ENCODE measurements around the gene KMT2C. TPM values are rescaled to one million over a fixed set of nuclear protein-coding genes. Genes with fewer than 3 reads are reported as not detected.

Gene KMT2C
- total RNA-seq, 5 donors from 2014 or later (not counting 1 experiment from before 2014, with no cell fraction given): 90.8 to 134 (median 116) TPM

GRCh38 chr7:152329469-152329868 lies 106.3 kb downstream of the KMT2C start:
- WGBS (ENCODE audit: insufficient coverage): 100% methylated on average over 1 of the region's 2 CpGs
- H3K9me3 Mint-ChIP-seq: no peaks in the 10 kb centered on the region
- DNase-seq: no peak

GRCh38 chr7:152328234-152328633 lies 107.6 kb downstream of the KMT2C start:
- CTCF ChIA-PET: no interaction called here
- Mint-ChIP-seq H3K27ac (no peak overlapping the region), H3K36me3 (peaks cover 31% of the 10 kb centered on the region)

More at GRCh38 chr7:152329469-152329868, 106.3 kb downstream of the KMT2C start:
- Histone ChIP-seq H3K9me3 (no peaks in the 10 kb centered on the region), H3K27me3 (replicated peaks in 1 of 2; ENCODE audit: control insufficient read depth in 2 of 2, extremely low read depth in 1 of 2, insufficient read depth in 2 of 2, low read length in 1 of 2) (no peaks in the 10 kb centered on the region), H3K4me1 (ENCODE audit: control insufficient read depth in 1 of 2, extremely low read depth in 1 of 2, insufficient read depth in 2 of 2, low read length in 2 of 2) (no peaks in the 10 kb centered on the region), H3K27ac (ENCODE audit: low read length) (no peak overlapping the region), H3K4me3 (ENCODE audit: control insufficient read depth in 1 of 2, extremely low read depth in 1 of 2, low read length in 1 of 2) (no peak overlapping the region), H3K36me3 (ENCODE audit: control insufficient read depth in 2 of 2, extremely low read depth in 1 of 2, insufficient read depth in 1 of 2, low read length in 1 of 2) (peaks cover 5 to 23% of the 10 kb centered on the region in 2 donors)
- CTCF ChIA-PET: no interaction called here
- no peak overlapping the region for H3K27ac Mint-ChIP-seq
- peaks cover 26% of the 10 kb centered on the region for H3K36me3 Mint-ChIP-seq
- no peaks in the 10 kb centered on the region for H3K27me3 Mint-ChIP-seq
- peaks cover 33 to 34% (median 34%) of the 10 kb centered on the region in 3 donors for H3K4me1 Mint-ChIP-seq
- POLR2A ChIA-PET: no interaction called here
- no peak for ATAC-seq (replicated peaks in 1 of 4)
- H3K4me3 Mint-ChIP-seq: no peak overlapping the region

GRCh38 chr7:152315845-152316244 lies 120.0 kb downstream of the KMT2C start:
- DNase-seq (no peak), ATAC-seq (replicated peaks in 1 of 4) (no peak)
- POLR2A ChIA-PET: interaction anchor here (0.6 to 0.7 kb wide), 2 partner anchors 99 to 391 kb away, joined by 3 read pairs; no protein-coding TSS in a partner anchor
- Histone ChIP-seq H3K9me3 (no peaks in the 10 kb centered on the region), H3K27me3 (replicated peaks in 1 of 2; ENCODE audit: control insufficient read depth in 2 of 2, extremely low read depth in 1 of 2, insufficient read depth in 2 of 2, low read length in 1 of 2) (no peaks in the 10 kb centered on the region), H3K27ac (ENCODE audit: low read length) (no peak overlapping the region), H3K4me3 (ENCODE audit: control insufficient read depth in 1 of 2, extremely low read depth in 1 of 2, low read length in 1 of 2) (no peak overlapping the region), H3K4me1 (ENCODE audit: control insufficient read depth in 1 of 2, extremely low read depth in 1 of 2, insufficient read depth in 2 of 2, low read length in 2 of 2) (peaks cover 5 to 6% of the 10 kb centered on the region in 2 experiments), H3K36me3 (ENCODE audit: control insufficient read depth in 2 of 2, extremely low read depth in 1 of 2, insufficient read depth in 1 of 2, low read length in 1 of 2) (peaks cover 5 to 12% of the 10 kb centered on the region in 2 donors)
- Mint-ChIP-seq H3K27ac (no peak overlapping the region), H3K27me3 (no peaks in the 10 kb centered on the region), H3K9me3 (no peaks in the 10 kb centered on the region), H3K36me3 (peaks cover 18% of the 10 kb centered on the region), H3K4me1 (peaks cover 42 to 47% (median 42%) of the 10 kb centered on the region in 3 donors), H3K4me3 (no peak overlapping the region)
- CTCF ChIA-PET: interaction anchor here in 1 of 2 donors (1.2 kb wide), 1 partner anchor 21 kb away, joined by 3 read pairs; no protein-coding TSS in a partner anchor
- no CpG with 5 or more reads among the region's 2 CpGs for WGBS (ENCODE audit: insufficient coverage)

More at GRCh38 chr7:152328234-152328633, 107.6 kb downstream of the KMT2C start:
- POLR2A ChIA-PET: no interaction called here
- no CpG with 5 or more reads among the region's 1 CpG for WGBS (ENCODE audit: insufficient coverage)
- Mint-ChIP-seq H3K4me3 (no peak overlapping the region), H3K27me3 (no peaks in the 10 kb centered on the region), H3K9me3 (no peaks in the 10 kb centered on the region), H3K4me1 (peaks cover 28 to 30% (median 30%) of the 10 kb centered on the region in 3 donors)
- DNase-seq (no peak), ATAC-seq (replicated peaks in 1 of 4) (no peak)
- H3K4me1 ChIP-seq (ENCODE audit: control insufficient read depth in 1 of 2, extremely low read depth in 1 of 2, insufficient read depth in 2 of 2, low read length in 2 of 2): no peaks in the 10 kb centered on the region
- no peaks in the 10 kb centered on the region for H3K27me3 ChIP-seq (replicated peaks in 1 of 2; ENCODE audit: control insufficient read depth in 2 of 2, extremely low read depth in 1 of 2, insufficient read depth in 2 of 2, low read length in 1 of 2)
- H3K36me3 ChIP-seq (ENCODE audit: control insufficient read depth in 2 of 2, extremely low read depth in 1 of 2, insufficient read depth in 1 of 2, low read length in 1 of 2): peaks cover 5 to 25% of the 10 kb centered on the region in 2 donors
- H3K27ac ChIP-seq (ENCODE audit: low read length): no peak overlapping the region
- H3K9me3 ChIP-seq: no peaks in the 10 kb centered on the region
- H3K4me3 ChIP-seq (ENCODE audit: control insufficient read depth in 1 of 2, extremely low read depth in 1 of 2, low read length in 1 of 2): no peak overlapping the region

GRCh38 chr7:152313831-152314604 lies 121.8 kb downstream of the KMT2C start:
- no peaks in the 10 kb centered on the region for H3K27me3 ChIP-seq (replicated peaks in 1 of 2; ENCODE audit: control insufficient read depth in 2 of 2, extremely low read depth in 1 of 2, insufficient read depth in 2 of 2, low read length in 1 of 2)
- H3K36me3 Mint-ChIP-seq: peaks cover 19% of the 10 kb centered on the region
- H3K4me1 ChIP-seq (ENCODE audit: control insufficient read depth in 1 of 2, extremely low read depth in 1 of 2, insufficient read depth in 2 of 2, low read length in 2 of 2): peaks cover 5 to 6% of the 10 kb centered on the region in 2 experiments
- ChIA-PET POLR2A (interaction anchor here in 1 of 2 donors (0.6 kb wide), 1 partner anchor 238 kb away, joined by 4 read pairs; no protein-coding TSS in a partner anchor), CTCF (interaction anchor here in 1 of 2 donors (1.5 kb wide), 1 partner anchor 393 kb away, joined by 3 read pairs; no protein-coding TSS in a partner anchor)
- no peak overlapping the region for H3K4me3 ChIP-seq (ENCODE audit: control insufficient read depth in 1 of 2, extremely low read depth in 1 of 2, low read length in 1 of 2)
- H3K27ac Mint-ChIP-seq: peak overlapping the region in 1 of 2 donors; percentile 53
- H3K9me3 ChIP-seq: no peaks in the 10 kb centered on the region
- DNase-seq (peak in 9 of 35 experiments; percentile 2 to 67 (median 11)), ATAC-seq (replicated peaks in 1 of 4) (peak in 2 of 4 experiments; percentile 37 to 80)
- H3K27me3 Mint-ChIP-seq: no peaks in the 10 kb centered on the region
- peaks cover 33 to 41% (median 39%) of the 10 kb centered on the region in 3 donors for H3K4me1 Mint-ChIP-seq
- no CpG with 5 or more reads among the region's 1 CpG for WGBS (ENCODE audit: insufficient coverage)
- H3K36me3 ChIP-seq (ENCODE audit: control insufficient read depth in 2 of 2, extremely low read depth in 1 of 2, insufficient read depth in 1 of 2, low read length in 1 of 2): peaks cover 8 to 27% of the 10 kb centered on the region in 2 donors
- no peak overlapping the region for H3K27ac ChIP-seq (ENCODE audit: low read length)
- peak overlapping the region in 2 of 3 donors; percentile 1 for H3K4me3 Mint-ChIP-seq
- no peaks in the 10 kb centered on the region for H3K9me3 Mint-ChIP-seq

GRCh38 chr7:152313217-152313616 lies 122.6 kb downstream of the KMT2C start:
- Mint-ChIP-seq H3K9me3 (no peaks in the 10 kb centered on the region), H3K27me3 (no peaks in the 10 kb centered on the region), H3K4me3 (no peak overlapping the region), H3K4me1 (peaks cover 33 to 41% (median 39%) of the 10 kb centered on the region in 3 donors), H3K27ac (no peak overlapping the region), H3K36me3 (peaks cover 22% of the 10 kb centered on the region)
- Histone ChIP-seq H3K27me3 (replicated peaks in 1 of 2; ENCODE audit: control insufficient read depth in 2 of 2, extremely low read depth in 1 of 2, insufficient read depth in 2 of 2, low read length in 1 of 2) (no peaks in the 10 kb centered on the region), H3K4me3 (ENCODE audit: control insufficient read depth in 1 of 2, extremely low read depth in 1 of 2, low read length in 1 of 2) (no peak overlapping the region), H3K9me3 (no peaks in the 10 kb centered on the region), H3K36me3 (ENCODE audit: control insufficient read depth in 2 of 2, extremely low read depth in 1 of 2, insufficient read depth in 1 of 2, low read length in 1 of 2) (peaks cover 10 to 32% of the 10 kb centered on the region in 2 donors), H3K4me1 (ENCODE audit: control insufficient read depth in 1 of 2, extremely low read depth in 1 of 2, insufficient read depth in 2 of 2, low read length in 2 of 2) (peaks cover 5 to 6% of the 10 kb centered on the region in 2 experiments), H3K27ac (ENCODE audit: low read length) (no peak overlapping the region)
- no peak for DNase-seq
- no peak for ATAC-seq (replicated peaks in 1 of 4)
- ChIA-PET POLR2A (no interaction called here), CTCF (interaction anchor here in 1 of 2 donors (1.5 kb wide), 1 partner anchor 394 kb away, joined by 3 read pairs; no protein-coding TSS in a partner anchor)

- Histone ChIP-seq H3K36me3 (ENCODE audit: control insufficient read depth in 2 of 2, extremely low read depth in 1 of 2, insufficient read depth in 1 of 2, low read length in 1 of 2) (peaks cover 13 to 41% of the 10 kb centered on the region in 2 donors), H3K4me1 (ENCODE audit: control insufficient read depth in 1 of 2, extremely low read depth in 1 of 2, insufficient read depth in 2 of 2, low read length in 2 of 2) (peaks cover 0 to 6% of the 10 kb centered on the region in 2 experiments), H3K4me3 (ENCODE audit: control insufficient read depth in 1 of 2, extremely low read depth in 1 of 2, low read length in 1 of 2) (no peak overlapping the region), H3K9me3 (no peaks in the 10 kb centered on the region), H3K27ac (ENCODE audit: low read length) (no peak overlapping the region), H3K27me3 (replicated peaks in 1 of 2; ENCODE audit: control insufficient read depth in 2 of 2, extremely low read depth in 1 of 2, insufficient read depth in 2 of 2, low read length in 1 of 2) (no peaks in the 10 kb centered on the region)
- WGBS (ENCODE audit: insufficient coverage): 100% methylated on average over 1 of the region's 2 CpGs
- Mint-ChIP-seq H3K36me3 (peaks cover 27% of the 10 kb centered on the region), H3K27ac (no peak overlapping the region), H3K9me3 (no peaks in the 10 kb centered on the region), H3K4me1 (peaks cover 28 to 38% (median 35%) of the 10 kb centered on the region in 3 donors), H3K27me3 (no peaks in the 10 kb centered on the region), H3K4me3 (no peak overlapping the region)
- CTCF ChIA-PET: interaction anchor here in 1 of 2 donors (0.8 kb wide), 1 partner anchor 395 kb away, joined by 3 read pairs; no protein-coding TSS in a partner anchor
- ATAC-seq (replicated peaks in 1 of 4): no peak
- POLR2A ChIA-PET: no interaction called here
- no peak for DNase-seq
Observed at GRCh38 chr7:152312316-152312715, 123.5 kb downstream of the KMT2C start.

All from T-cell (primary cell).